Measurements from ENCODE around the gene ABHD5.

Gene ABHD5

DNA sequence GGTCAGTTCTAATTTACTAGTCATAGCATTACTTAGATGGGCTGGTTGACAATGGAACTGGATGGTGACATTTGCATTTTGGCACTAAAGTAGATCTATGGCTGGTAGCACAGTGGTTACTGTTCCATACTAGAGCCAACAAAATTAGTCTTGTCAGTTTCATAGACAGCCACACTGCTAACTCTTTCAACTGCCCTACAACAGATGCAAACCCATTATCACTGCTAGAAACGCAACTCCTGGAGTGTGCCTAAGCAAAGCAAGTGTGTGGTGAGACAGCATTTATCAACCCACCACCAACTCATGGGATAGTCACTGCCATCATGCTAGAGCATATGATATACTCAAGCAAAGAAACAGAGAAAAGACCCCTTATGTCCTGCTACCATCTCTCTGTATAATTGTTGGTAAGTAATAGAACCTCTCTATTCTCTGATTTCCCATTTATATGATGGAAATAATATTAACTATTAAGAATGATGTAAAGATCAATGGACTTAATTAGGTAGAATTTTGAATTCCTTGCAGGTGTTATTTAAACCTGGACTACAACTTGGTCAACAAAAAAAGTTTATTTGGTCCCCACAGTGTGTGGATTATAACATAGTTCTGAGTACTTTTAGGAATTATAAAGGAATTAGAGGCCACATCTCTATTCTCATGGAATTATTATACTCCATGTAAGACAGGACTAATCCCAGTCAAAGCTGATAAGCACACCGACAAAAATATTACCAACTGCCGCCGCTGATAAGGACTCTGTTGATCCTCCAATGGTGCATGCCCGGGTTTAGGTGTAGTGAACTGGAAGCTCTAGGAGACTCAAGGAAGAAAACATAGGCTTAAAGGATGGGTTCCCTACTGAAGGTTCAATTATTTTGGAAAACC lies 19.9 kb upstream of the ABHD5 start:
- Histone ChIP-seq H3K4me2 (ENCODE audit: low read length) (no peak overlapping the region), H3K9me3 (ENCODE audit: control insufficient read depth, insufficient read depth, low read length) (no peaks in the 10 kb centered on the region), H3K4me1 (ENCODE audit: control insufficient read depth, low read length) (no peaks in the 10 kb centered on the region), H4K20me1 (ENCODE audit: control insufficient read depth, insufficient read depth, low read depth, low read length) (no peaks in the 10 kb centered on the region), H3K36me3 (ENCODE audit: control insufficient read depth, low read length) (no peaks in the 10 kb centered on the region), H3K79me2 (ENCODE audit: control insufficient read depth, low read length) (no peaks in the 10 kb centered on the region), H3K27me3 (ENCODE audit: control insufficient read depth, low read length) (peaks cover 7% of the 10 kb centered on the region), H3K9me2 (replicated peaks; ENCODE audit: control insufficient read depth, low read length) (no peaks in the 10 kb centered on the region), H3K4me3 (ENCODE audit: low read length) (no peak overlapping the region), H3F3A (ENCODE audit: control insufficient read depth, insufficient read depth) (no peaks in the 10 kb centered on the region), H3K27ac (ENCODE audit: low read depth, low read length) (no peak overlapping the region)
- TF ChIP-seq, protein P1, sequence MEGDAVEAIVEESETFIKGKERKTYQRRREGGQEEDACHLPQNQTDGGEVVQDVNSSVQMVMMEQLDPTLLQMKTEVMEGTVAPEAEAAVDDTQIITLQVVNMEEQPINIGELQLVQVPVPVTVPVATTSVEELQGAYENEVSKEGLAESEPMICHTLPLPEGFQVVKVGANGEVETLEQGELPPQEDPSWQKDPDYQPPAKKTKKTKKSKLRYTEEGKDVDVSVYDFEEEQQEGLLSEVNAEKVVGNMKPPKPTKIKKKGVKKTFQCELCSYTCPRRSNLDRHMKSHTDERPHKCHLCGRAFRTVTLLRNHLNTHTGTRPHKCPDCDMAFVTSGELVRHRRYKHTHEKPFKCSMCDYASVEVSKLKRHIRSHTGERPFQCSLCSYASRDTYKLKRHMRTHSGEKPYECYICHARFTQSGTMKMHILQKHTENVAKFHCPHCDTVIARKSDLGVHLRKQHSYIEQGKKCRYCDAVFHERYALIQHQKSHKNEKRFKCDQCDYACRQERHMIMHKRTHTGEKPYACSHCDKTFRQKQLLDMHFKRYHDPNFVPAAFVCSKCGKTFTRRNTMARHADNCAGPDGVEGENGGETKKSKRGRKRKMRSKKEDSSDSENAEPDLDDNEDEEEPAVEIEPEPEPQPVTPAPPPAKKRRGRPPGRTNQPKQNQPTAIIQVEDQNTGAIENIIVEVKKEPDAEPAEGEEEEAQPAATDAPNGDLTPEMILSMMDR (IDR thresholded peaks at IDR 0.05; ENCODE audit: low read depth, low read length, poor library complexity, severe bottlenecking): no peak
- no peak for TF ChIP-seq EZH2phosphoT487 (IDR thresholded peaks at IDR 0.05; ENCODE audit: borderline replicate concordance, low read length)

DNA sequence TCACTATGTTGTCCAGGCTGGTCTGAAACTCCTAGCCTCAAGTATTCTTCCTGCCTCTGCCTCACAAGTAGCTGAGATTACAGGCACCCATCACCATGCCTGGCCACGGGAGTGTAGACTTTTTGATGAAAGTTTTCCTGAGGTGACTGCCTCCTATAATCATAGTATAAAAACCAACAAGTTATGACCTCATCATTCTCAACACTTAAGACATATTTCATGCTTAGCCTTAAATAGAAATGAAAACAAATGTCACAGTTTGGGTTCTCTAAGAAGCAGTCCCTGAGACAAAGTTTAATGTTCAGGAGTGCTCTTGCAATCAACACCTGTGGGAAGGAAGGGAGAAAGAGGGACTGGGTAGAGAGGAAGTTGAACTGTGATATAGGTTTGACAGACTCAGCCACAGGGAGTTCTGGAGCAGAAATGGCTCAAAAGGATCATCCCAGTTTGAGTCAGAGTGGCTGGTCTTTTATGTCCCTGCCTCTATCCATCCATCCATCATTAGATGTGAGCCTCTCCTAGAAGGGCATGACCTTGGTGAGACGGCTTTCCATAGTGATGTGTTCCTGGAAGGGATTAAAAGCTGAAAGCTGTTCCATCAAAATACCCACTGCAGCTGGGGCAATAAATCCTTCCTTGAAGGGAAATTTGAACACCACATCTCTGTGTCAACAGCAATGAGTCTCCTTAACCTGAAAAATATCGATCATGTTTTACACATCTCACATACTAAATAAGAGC lies 16.2 kb upstream of the ABHD5 start:
- Histone ChIP-seq H4K20me1 (ENCODE audit: control insufficient read depth, insufficient read depth, low read depth, low read length) (no peaks in the 10 kb centered on the region), H3K4me3 (ENCODE audit: low read length) (no peak overlapping the region), H3K27ac (ENCODE audit: low read depth, low read length) (no peak overlapping the region), H3K9me2 (replicated peaks; ENCODE audit: control insufficient read depth, low read length) (no peaks in the 10 kb centered on the region), H3K4me1 (ENCODE audit: control insufficient read depth, low read length) (no peaks in the 10 kb centered on the region), H3K9me3 (ENCODE audit: control insufficient read depth, insufficient read depth, low read length) (no peaks in the 10 kb centered on the region), H3K27me3 (ENCODE audit: control insufficient read depth, low read length) (no peaks in the 10 kb centered on the region), H3K36me3 (ENCODE audit: control insufficient read depth, low read length) (no peaks in the 10 kb centered on the region), H3K79me2 (ENCODE audit: control insufficient read depth, low read length) (no peaks in the 10 kb centered on the region), H3F3A (ENCODE audit: control insufficient read depth, insufficient read depth) (no peaks in the 10 kb centered on the region), H3K4me2 (ENCODE audit: low read length) (no peak overlapping the region)
- TF ChIP-seq EZH2phosphoT487 (IDR thresholded peaks at IDR 0.05; ENCODE audit: borderline replicate concordance, low read length): no peak
- TF ChIP-seq, protein P1 (IDR thresholded peaks at IDR 0.05; ENCODE audit: low read depth, low read length, poor library complexity, severe bottlenecking): no peak

DNA sequence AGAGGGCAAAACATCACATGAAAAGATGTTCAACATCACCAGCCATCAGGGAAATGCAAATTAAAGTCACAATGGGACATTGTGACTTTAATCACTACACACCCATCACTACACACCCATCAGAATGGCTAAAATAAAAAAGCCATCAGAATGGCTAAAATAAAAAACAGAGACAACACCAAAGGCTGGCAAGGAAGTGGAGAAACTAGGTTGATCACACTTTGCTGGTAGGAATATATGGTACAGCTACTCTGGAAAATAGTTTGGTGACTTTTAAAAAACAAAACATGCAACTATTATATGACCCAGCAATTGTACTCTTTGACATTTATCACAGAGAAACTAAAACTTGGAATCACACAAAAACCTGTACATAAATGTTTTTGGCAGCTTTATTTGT lies 15.1 kb upstream of the ABHD5 start:
- no peaks in the 10 kb centered on the region for H3K4me1 ChIP-seq (ENCODE audit: control insufficient read depth, low read length)
- H3F3A ChIP-seq (ENCODE audit: control insufficient read depth, insufficient read depth): no peaks in the 10 kb centered on the region
- H4K20me1 ChIP-seq (ENCODE audit: control insufficient read depth, insufficient read depth, low read depth, low read length): no peaks in the 10 kb centered on the region
- H3K27ac ChIP-seq (ENCODE audit: low read depth, low read length): no peak overlapping the region
- H3K9me2 ChIP-seq (replicated peaks; ENCODE audit: control insufficient read depth, low read length): no peaks in the 10 kb centered on the region
- no peaks in the 10 kb centered on the region for H3K36me3 ChIP-seq (ENCODE audit: control insufficient read depth, low read length)
- no peak overlapping the region for H3K4me2 ChIP-seq (ENCODE audit: low read length)
- no peak for TF ChIP-seq EZH2phosphoT487 (IDR thresholded peaks at IDR 0.05; ENCODE audit: borderline replicate concordance, low read length)
- TF ChIP-seq, protein P1 (IDR thresholded peaks at IDR 0.05; ENCODE audit: low read depth, low read length, poor library complexity, severe bottlenecking): no peak
- no peaks in the 10 kb centered on the region for H3K79me2 ChIP-seq (ENCODE audit: control insufficient read depth, low read length)
- H3K27me3 ChIP-seq (ENCODE audit: control insufficient read depth, low read length): no peaks in the 10 kb centered on the region
- H3K4me3 ChIP-seq (ENCODE audit: low read length): no peak overlapping the region
- no peaks in the 10 kb centered on the region for H3K9me3 ChIP-seq (ENCODE audit: control insufficient read depth, insufficient read depth, low read length)
